ENCODE data around the gene ADAMTS17.

ADAMTS17 gene

DNA sequence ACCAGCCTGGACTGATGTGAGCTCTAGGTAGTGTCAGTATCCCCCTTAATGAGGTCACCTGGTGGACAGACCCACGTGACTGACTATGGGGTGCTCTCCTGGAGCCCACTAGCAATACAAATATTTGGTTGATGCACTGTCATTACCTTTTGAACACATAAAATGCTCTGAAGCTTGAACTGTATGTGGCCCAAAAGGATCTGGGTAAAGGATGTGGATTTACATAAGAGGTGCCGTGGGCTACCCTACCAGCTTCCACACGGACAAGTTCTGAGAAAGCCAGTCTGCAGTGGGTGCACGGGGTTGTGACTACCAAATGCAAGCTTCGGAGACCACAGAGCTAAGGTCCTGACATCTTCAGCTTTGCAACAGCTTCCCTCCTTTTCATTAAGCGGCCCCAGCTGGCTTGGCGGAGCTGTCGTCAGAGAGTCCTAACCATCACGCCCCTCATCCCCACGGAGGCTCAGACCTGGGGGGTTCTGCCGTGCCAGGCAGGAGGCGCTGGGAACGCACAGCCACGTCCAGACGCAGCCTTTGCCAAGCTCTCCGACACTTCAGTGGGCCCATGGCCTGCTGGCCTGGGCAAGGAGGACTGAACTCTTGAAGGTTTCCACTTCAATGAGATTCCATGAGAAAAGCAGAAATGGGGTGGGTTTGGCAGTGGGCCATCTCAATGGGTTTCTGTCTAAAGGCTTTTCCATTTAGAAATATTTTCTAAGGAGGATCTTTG, 228.3 kb downstream of the ADAMTS17 start:
- no peak for FAIRE-seq
- DNase-seq (ENCODE audit: low spot score) = no peak

DNA sequence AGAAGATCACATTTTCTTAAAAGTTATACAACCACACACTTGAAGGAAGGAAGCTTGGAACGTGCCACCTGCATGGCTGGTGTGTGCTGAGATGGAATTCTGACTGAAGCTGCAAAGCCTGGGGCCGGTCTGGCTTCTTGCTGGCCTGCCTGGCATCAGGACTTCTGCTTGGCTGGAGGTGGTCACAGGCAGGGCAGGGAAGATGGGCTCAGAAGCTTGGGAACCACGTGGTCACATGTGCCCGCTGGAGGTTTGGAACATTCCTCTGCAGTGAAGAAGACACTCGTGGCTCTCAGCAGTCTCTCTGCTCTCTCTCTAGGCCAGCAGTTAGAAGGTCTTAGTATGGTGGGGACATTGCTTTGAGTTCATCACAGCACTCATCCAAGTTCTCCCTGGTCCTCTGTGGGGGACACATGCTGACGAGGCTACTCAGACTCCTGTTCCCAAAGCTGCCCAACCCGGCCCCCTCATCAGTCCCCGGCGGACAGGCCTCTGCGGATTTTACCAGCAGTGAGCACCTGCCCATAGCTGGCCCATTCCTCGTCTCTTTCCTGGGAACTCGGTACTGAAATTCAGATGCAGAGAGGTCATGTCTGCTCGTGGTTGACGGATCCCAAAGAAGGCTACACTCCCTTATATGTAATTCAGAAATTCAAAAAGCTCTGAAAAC, 229.0 kb downstream of the ADAMTS17 start:
- DNase-seq (ENCODE audit: low spot score) (no peak), FAIRE-seq (no peak)

DNA sequence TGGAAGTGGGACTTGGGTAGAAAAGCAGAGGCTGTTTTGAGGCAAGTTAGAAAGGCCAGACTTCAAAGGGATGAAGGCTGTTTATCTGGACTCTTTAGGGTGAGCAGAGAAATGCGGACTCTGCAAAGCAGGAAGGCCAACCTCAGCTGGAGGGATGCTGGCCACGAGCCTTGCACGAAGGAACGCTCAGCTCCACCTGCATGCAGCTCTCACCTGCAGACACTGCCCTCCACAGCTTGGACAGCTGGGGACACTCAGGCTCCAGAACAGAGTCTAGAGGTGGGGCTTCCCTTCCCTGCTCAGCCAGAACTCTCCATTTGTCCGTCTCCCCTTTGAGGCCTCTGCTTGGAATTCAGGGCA, 229.7 kb downstream of the ADAMTS17 start:
- no peak for FAIRE-seq

DNA sequence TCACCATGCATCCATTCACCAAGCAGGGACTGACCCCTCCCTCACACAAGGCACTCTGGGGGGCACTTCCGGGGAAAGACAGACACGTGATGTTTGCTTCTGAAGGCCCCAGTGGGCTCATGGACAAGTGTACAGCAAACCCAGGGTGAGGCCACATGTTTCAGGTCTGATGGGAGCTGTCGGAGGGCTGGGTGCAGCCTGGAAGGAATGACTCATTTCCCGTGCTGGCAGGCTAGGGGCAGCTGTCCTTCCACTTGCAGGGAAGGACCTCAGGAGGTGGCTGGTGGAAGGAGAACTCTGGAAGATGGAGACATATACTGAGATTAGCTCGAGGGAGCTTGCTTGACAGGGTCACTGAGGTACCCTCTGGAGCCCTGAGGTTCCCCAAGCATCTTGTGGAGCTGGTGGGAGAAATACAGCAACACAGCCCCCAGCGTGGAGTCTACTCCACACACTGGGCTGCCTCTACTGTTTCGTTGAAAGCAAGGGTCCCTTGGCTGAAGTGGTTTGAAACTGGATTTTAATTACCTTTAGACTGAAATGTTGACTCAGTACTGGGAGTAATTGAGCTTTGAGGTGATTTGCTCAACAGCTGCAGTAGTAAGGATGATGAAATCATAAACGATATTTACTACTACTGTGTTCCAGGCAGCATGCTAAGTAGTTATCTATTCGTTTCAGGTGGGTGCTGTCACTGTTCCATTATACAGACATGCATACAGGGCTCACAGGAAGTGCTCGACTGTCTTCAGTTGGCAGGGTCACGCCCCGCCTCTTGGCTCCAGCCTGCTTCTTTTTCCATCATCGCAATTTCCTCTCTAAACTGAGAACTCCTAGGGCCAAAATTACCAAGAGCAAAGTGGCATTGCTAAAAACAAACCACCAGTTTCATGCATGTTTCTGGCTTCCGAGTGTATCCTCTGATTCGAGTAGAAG, 230.4 kb downstream of the ADAMTS17 start:
- DNase-seq (ENCODE audit: low spot score) = peak; percentile 64
- FAIRE-seq = no peak

More for the DNA sequence above, 229.7 kb downstream of the ADAMTS17 start:
- no peak for DNase-seq (ENCODE audit: low spot score)

- no peak for FAIRE-seq
- DNase-seq (ENCODE audit: low spot score) = no peak
These were observed 232.2 kb downstream of the ADAMTS17 start for GRCh38 chr15:100109486-100110035.

DNA sequence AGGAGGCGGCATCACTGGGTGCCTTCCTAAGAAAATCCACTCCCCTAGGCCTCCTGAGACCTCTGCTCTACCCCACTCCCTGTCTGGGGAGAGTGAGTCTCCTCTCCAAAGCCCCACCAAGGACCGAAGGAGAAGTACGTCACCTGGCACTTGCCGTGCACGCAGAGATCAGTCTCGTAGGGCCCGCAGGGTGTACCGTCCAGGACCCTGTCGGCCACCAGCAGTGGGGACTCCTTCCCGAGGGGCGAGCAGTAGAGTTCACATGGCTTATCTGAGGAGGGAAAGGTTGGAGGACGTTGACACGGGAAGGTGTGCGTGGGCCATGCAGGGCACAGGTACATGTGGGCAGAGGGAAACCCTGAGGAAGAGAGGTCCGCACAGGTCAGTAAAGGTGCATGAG, 232.9 kb downstream of the ADAMTS17 start:
- DNase-seq (ENCODE audit: low spot score) (no peak), FAIRE-seq (no peak)

DNA sequence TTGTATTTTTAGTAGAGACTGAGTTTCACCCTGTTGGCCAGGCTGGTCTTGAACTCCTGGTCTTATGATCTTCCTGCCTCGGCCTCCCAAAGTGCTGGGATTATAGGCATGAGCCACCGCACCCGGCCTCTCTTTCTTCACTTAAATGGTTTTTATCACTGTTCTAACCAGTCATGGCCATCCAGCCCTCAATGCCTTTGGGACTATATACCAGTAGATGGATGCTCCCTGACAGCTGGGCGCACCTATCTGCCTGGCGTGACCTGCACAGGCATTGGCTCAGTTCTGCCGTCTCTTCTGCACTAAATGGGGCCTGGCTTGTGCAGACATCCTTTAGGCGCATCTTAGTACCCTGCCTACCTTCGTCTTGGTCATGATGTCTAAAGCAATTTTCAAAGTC, 233.4 kb downstream of the ADAMTS17 start:
- FAIRE-seq (no peak), DNase-seq (ENCODE audit: low spot score) (no peak)

GRCh38 chr15:100107606-100108225, 234.1 kb downstream of the ADAMTS17 start:
- DNase-seq (ENCODE audit: low spot score) = no peak

GRCh38 chr15:100107151-100107550, 234.6 kb downstream of the ADAMTS17 start:
- DNase-seq (ENCODE audit: low spot score) = no peak
- no peak for FAIRE-seq

More at GRCh38 chr15:100107606-100108225, 234.1 kb downstream of the ADAMTS17 start:
- FAIRE-seq = no peak

DNA sequence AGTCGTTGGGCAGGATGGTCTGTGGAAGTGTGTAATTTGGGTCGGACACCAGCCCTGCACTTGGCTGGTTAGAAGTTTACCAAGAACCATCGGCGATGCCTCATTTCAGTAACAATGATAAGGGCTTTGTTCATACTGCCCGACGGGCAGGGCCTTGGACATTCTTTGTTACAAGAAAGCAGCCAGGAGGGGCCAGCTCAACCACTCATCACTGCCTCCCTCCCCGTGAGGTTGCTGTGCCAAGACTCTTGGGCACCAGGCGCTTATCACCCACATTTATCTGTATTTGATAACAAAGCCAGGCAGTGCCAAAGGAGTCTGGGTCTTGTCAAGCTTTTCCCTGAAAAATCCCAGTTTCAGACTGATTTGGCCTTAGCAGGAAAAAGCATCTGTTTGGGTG, 235.0 kb downstream of the ADAMTS17 start:
- FAIRE-seq (no peak), DNase-seq (ENCODE audit: low spot score) (no peak)

- no peak for DNase-seq (ENCODE audit: low spot score)
These were observed 236.7 kb downstream of the ADAMTS17 start for GRCh38 chr15:100105101-100105500.

DNA sequence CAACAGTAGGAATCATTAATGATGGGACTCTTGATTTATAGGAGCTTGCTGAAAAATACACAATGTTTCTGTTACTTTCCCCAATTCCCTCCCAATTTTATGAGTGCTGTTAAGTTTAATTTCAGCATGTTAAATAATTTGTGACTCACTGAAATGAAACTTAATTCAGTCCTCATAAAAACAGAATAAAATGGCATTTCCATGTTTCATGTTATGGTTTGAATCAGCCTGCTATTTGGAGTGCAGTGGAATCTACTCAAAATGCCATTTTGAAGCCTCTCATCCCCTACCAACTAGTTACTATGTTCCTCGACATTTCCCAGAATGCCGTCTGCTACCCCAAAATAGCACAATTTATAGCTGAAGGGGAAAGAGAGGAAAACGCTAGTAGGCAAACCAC, 237.5 kb downstream of the ADAMTS17 start:
- DNase-seq (ENCODE audit: low spot score) = no peak
- no peak for FAIRE-seq

More at GRCh38 chr15:100105101-100105500, 236.7 kb downstream of the ADAMTS17 start:
- FAIRE-seq = no peak

DNA sequence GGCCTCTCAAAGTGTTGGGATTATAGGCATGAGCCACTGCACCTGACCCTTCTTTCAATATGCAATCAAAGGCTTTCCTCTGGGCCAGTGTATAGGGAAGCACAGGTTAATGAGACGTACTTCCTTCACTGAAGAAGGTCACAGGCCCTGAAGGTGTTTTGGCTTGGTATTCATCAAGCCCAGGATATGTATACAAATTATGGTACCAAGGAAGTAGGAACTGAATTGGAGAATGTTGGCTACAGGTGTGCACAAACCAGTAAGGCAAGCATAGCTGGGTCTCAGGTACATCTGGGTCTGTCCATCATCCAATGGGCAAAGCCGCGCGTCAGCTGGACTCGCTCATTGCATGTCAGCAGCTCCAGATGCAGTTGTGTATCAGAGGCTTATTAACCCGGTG, 237.9 kb downstream of the ADAMTS17 start:
- FAIRE-seq = no peak
- DNase-seq (ENCODE audit: low spot score) = no peak

DNA sequence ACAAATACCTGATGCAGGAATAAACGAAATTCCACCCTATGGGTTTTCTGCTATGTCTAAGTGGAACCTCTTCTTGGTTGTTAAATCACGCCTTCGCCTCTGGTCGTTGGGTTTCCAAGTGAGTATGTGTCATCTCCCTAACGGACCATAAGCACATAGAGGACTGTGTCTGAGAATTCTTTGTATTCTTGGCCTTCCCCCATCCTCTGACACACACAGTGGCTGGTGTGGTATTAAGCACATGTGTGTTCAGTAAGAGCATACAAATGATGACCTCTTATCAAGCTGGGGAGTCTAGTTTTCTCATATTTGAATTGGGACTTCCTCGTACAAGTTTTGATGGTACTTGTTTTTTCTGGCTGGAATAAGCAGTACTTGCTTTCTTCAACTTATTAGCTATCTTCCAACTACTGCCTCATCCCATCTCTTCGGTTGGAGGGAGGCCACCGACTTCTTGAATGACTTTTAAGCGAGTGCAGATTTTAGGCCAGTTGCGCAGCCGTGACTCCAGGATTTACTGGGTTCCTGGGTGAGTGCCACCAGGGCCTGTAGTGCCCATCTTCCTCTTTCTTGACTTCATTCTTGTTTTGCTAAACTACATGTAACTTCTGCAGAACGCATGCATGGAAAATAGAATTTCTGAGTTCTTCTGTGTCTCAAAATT, 240.2 kb downstream of the ADAMTS17 start:
- no peak for DNase-seq (ENCODE audit: low spot score)
- FAIRE-seq = no peak

GRCh38 chr15:100100926-100101325, 240.8 kb downstream of the ADAMTS17 start:
- DNase-seq (ENCODE audit: low spot score) (no peak), FAIRE-seq (no peak)

DNA sequence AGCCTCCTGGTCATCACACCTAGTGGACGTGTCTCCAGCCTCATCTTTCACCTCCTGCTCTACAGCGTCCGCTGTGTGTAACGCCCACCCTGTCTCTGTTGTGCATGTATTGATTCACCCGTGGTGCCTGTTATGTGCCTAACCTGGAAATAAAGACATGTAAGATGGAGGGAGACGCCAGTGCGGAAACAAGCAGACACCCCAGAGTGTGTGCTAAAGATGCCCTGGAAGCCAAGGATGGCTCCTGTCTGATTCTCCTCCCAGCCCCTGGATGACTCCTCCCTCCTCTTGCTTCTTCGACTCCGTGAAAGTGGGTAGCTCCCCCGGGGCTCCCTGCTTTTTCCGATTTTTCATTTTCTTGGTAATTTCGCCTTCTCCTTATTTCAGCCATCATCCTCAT, 241.8 kb downstream of the ADAMTS17 start:
- DNase-seq (ENCODE audit: low spot score) = no peak
- FAIRE-seq = no peak

- no peak for DNase-seq (ENCODE audit: low spot score)
- FAIRE-seq = no peak
These were observed 243.1 kb downstream of the ADAMTS17 start for GRCh38 chr15:100098705-100099104.

GRCh38 chr15:100097342-100098127, 244.2 kb downstream of the ADAMTS17 start:
- FAIRE-seq = no peak
- no peak for DNase-seq (ENCODE audit: low spot score)

- DNase-seq (ENCODE audit: low spot score) (no peak), FAIRE-seq (no peak)
These were observed 245.1 kb downstream of the ADAMTS17 start for GRCh38 chr15:100096700-100097099.

- FAIRE-seq (no peak), DNase-seq (ENCODE audit: low spot score) (no peak)
These were observed 245.6 kb downstream of the ADAMTS17 start for GRCh38 chr15:100096248-100096600.

Measured in RCC 7860 (cell line).